Ishikawa (cell line): ENCODE results near the gene DUSP15.

ENCODE experiments used
- CEBPB ChIP-seq: IDR thresholded peaks from 2 replicates; pipeline ENCODE4 v1.6.1; 2012
- CREB1 ChIP-seq: IDR thresholded peaks from 2 replicates; pipeline ENCODE4 v1.6.1; 2012; ENCODE audit warnings: low read depth
- EP300 ChIP-seq: IDR thresholded peaks from 2 replicates; pipeline ENCODE4 v1.6.1; 2012; ENCODE audit warnings: borderline replicate concordance
- MAX ChIP-seq: IDR thresholded peaks from 2 replicates; pipeline ENCODE4 v1.6.1; 2012
- RAD21 ChIP-seq: IDR thresholded peaks from 2 replicates; pipeline ENCODE4 v1.6.1; 2012; ENCODE audit warnings: low read depth
- REST ChIP-seq: IDR thresholded peaks from 2 replicates; pipeline ENCODE4 v1.6.1; 2012; ENCODE audit warnings: low read depth, mild to moderate bottlenecking
- TAF1 ChIP-seq: IDR thresholded peaks from 2 replicates; pipeline ENCODE4 v1.6.1; 2012; ENCODE audit warnings: low read depth, mild to moderate bottlenecking
- TEAD4 ChIP-seq: IDR thresholded peaks from 2 replicates; pipeline ENCODE4 v1.6.1; 2012

- TF ChIP-seq REST (no peak), TEAD4 (no peak), TAF1 (no peak), EP300 (no peak), RAD21 (no peak), MAX (no peak), CEBPB (no peak), CREB1 (no peak)
Measured at GRCh38 chr20:31833931-31834521, 36.3 kb downstream of the DUSP15 start.
